Measurements from ENCODE around the gene DOCK3. TPM values are rescaled to one million over a fixed set of nuclear protein-coding genes. Genes with fewer than 3 reads are reported as not detected.

DOCK3 gene
- total and polyA plus RNA-seq, 10 donors: 0.08 to 2.1 (median 0.44) TPM

GRCh38 chr3:51378726-51379125 lies 704.0 kb downstream of the DOCK3 start:
- DNase-seq: peak; percentile 42

GRCh38 chr3:51379301-51379700 lies 704.6 kb downstream of the DOCK3 start:
- Histone ChIP-seq H3K4me1 (peaks cover 3 to 28% (median 11%) of the 10 kb centered on the region in 6 donors), H3K36me3 (no peaks in the 10 kb centered on the region), H3K4me3 (no peak overlapping the region), H3K9me3 (no peaks in the 10 kb centered on the region), H3K27me3 (replicated peaks in 1 of 7) (peaks cover 0 to under 1% (median 0%) of the 10 kb centered on the region in 7 donors), H3K27ac (no peak overlapping the region)
- intact Hi-C loops (cut with DNase I; ENCODE audit: low total_unique reads): no loop called here
- TF ChIP-seq POLR2AphosphoS5 (IDR thresholded peaks at IDR 0.05) (peak; percentile 27 to 62 (median 52)), CTCF (IDR thresholded peaks at IDR 0.05 in 8 of 11, conservative IDR thresholded peaks at IDR 0.05 in 3 of 11) (no peak)
- DNase-seq: peak; percentile 74
- 6 to 23% (median 22%) methylated on average over 6 to 8 of the region's 8 CpGs for WGBS, 5 donors

More at GRCh38 chr3:51378726-51379125, 704.0 kb downstream of the DOCK3 start:
- H3K27me3 ChIP-seq (replicated peaks in 1 of 7): peaks cover 0 to 4% (median 0%) of the 10 kb centered on the region in 7 donors
- peaks cover 3 to 22% (median 6%) of the 10 kb centered on the region in 6 donors for H3K4me1 ChIP-seq
- no peak for TF ChIP-seq POLR2A (IDR thresholded peaks at IDR 0.05)
- TF ChIP-seq POLR2AphosphoS5 (IDR thresholded peaks at IDR 0.05): no peak
- TF ChIP-seq CTCF (IDR thresholded peaks at IDR 0.05 in 8 of 11, conservative IDR thresholded peaks at IDR 0.05 in 3 of 11): no peak
- no peaks in the 10 kb centered on the region for H3K9me3 ChIP-seq
- intact Hi-C loops (cut with DNase I; ENCODE audit: low total_unique reads): no loop called here
- WGBS, 5 donors: 65 to 93% (median 83%) methylated on average over 2 of the region's 2 CpGs
- H3K4me3 ChIP-seq: no peak overlapping the region
- no peaks in the 10 kb centered on the region for H3K36me3 ChIP-seq
- no peak overlapping the region for H3K27ac ChIP-seq

GRCh38 chr3:51379746-51380455 lies 705.2 kb downstream of the DOCK3 start:
- DNase-seq: no peak
- Histone ChIP-seq H3K4me3 (no peak overlapping the region), H3K27ac (no peak overlapping the region), H3K4me1 (peaks cover 3 to 31% (median 12%) of the 10 kb centered on the region in 6 donors), H3K9me3 (no peaks in the 10 kb centered on the region), H3K27me3 (replicated peaks in 1 of 7) (no peaks in the 10 kb centered on the region), H3K36me3 (no peaks in the 10 kb centered on the region)
- TF ChIP-seq CTCF (IDR thresholded peaks at IDR 0.05 in 8 of 11, conservative IDR thresholded peaks at IDR 0.05 in 3 of 11) (no peak), POLR2A (IDR thresholded peaks at IDR 0.05) (no peak), POLR2AphosphoS5 (IDR thresholded peaks at IDR 0.05) (no peak)
- intact Hi-C loops (cut with DNase I; ENCODE audit: low total_unique reads): loop anchor here (5.0 to 10.0 kb wide), 2 partner anchors 295 to 763 kb away; partner anchors contain the start of genes MAPKAPK3 and TEX264
- 49 to 71% (median 52%) methylated on average over 5 to 8 of the region's 8 CpGs for WGBS, 5 donors

- intact Hi-C loops (cut with DNase I; ENCODE audit: low total_unique reads): loop anchor here (5.0 to 10.0 kb wide), 2 partner anchors 294 to 763 kb away; partner anchors contain the start of genes MAPKAPK3 and TEX264
- no peaks in the 10 kb centered on the region for H3K9me3 ChIP-seq
- no peak for DNase-seq
- H3K36me3 ChIP-seq: no peaks in the 10 kb centered on the region
- H3K4me1 ChIP-seq: peaks cover 6 to 36% (median 15%) of the 10 kb centered on the region in 6 donors
- 90 to 94% (median 91%) methylated on average over 12 to 15 of the region's 15 CpGs for WGBS, 5 donors
- TF ChIP-seq POLR2AphosphoS5 (IDR thresholded peaks at IDR 0.05) (no peak), CTCF (IDR thresholded peaks at IDR 0.05 in 8 of 11, conservative IDR thresholded peaks at IDR 0.05 in 3 of 11) (no peak), POLR2A (IDR thresholded peaks at IDR 0.05) (no peak)
- H3K27ac ChIP-seq: no peak overlapping the region
- no peaks in the 10 kb centered on the region for H3K27me3 ChIP-seq (replicated peaks in 1 of 7)
- H3K4me3 ChIP-seq: no peak overlapping the region
These were observed 706.0 kb downstream of the DOCK3 start for GRCh38 chr3:51380601-51381332.

All from spleen (tissue), 11 donors.